ENCODE measurements around the gene PATJ. TPM values are rescaled to one million over a fixed set of nuclear protein-coding genes. Genes with fewer than 3 reads are reported as not detected.

PATJ gene
- total RNA-seq, 1 experiment from 2014 or later: 47.3 TPM

- no peak overlapping the region for H2AK5ac ChIP-seq (ENCODE audit: insufficient read length, low read length)
- H3K23me2 ChIP-seq (ENCODE audit: insufficient read length, low read depth, low read length, poor library complexity, severe bottlenecking): no peaks in the 10 kb centered on the region
- H2BK12ac ChIP-seq (ENCODE audit: insufficient read length, low read depth, low read length): no peak overlapping the region
- H2BK20ac ChIP-seq (ENCODE audit: low read depth, low read length, poor library complexity, severe bottlenecking): no peak overlapping the region
- H3K14ac ChIP-seq (ENCODE audit: insufficient read depth, low read length): no peak overlapping the region
- H2BK5ac ChIP-seq (ENCODE audit: insufficient read length, low read length): no peak overlapping the region
- no peak for TF ChIP-seq CTCF (conservative IDR thresholded peaks at IDR 0.05)
- H3K23ac ChIP-seq (ENCODE audit: insufficient read length, low read depth, low read length): no peak overlapping the region
- Mint-ChIP-seq H3K36me3 (ENCODE audit: insufficient read depth in 1 of 3, low read depth in 3 of 3) (peaks cover 10 to 59% (median 41%) of the 10 kb centered on the region in 3 experiments), H3K27me3 (ENCODE audit: low read depth) (no peaks in the 10 kb centered on the region), H3K4me1 (no peaks in the 10 kb centered on the region), H3K27ac (no peak overlapping the region), H3K9me3 (no peaks in the 10 kb centered on the region), H3K4me3 (no peak overlapping the region)
- H3K56ac ChIP-seq (ENCODE audit: insufficient read length, low read depth, low read length): no peak overlapping the region
- H3T11ph ChIP-seq (ENCODE audit: low read length): no peak overlapping the region
- H3K4ac ChIP-seq (ENCODE audit: low read depth, low read length): no peak overlapping the region
- no peak overlapping the region for H3K4me2 ChIP-seq (ENCODE audit: insufficient read depth, insufficient read length, low read length)
- no peak overlapping the region for H2BK120ac ChIP-seq (ENCODE audit: low read depth, low read length, poor library complexity, severe bottlenecking)
- no peaks in the 10 kb centered on the region for H4K20me1 ChIP-seq (ENCODE audit: control insufficient read depth, insufficient read depth, insufficient read length)
- no peak overlapping the region for H3K27ac ChIP-seq (ENCODE audit: insufficient read length, low read depth, low read length)
- no peak overlapping the region for H3K18ac ChIP-seq (ENCODE audit: insufficient read length, low read depth, low read length)
- no CpG with 5 or more reads among the region's 1 CpG for WGBS (ENCODE audit: extremely low coverage, insufficient read length, low lambda C conversion rate)
- no peak overlapping the region for H2BK15ac ChIP-seq (ENCODE audit: low read depth, low read length)
- no peak for DNase-seq
- no peaks in the 10 kb centered on the region for H3K79me2 ChIP-seq (ENCODE audit: insufficient read depth, low read length)
- no peak overlapping the region for H3K9ac ChIP-seq (ENCODE audit: extremely low read depth, insufficient read length, low read length)
- no peaks in the 10 kb centered on the region for H3K79me1 ChIP-seq (ENCODE audit: insufficient read depth, low read depth, low read length, poor library complexity, severe bottlenecking)
- H3K4me1 ChIP-seq (ENCODE audit: insufficient read depth, low read length): no peaks in the 10 kb centered on the region
- no peak overlapping the region for H4K91ac ChIP-seq (ENCODE audit: insufficient read length, low read depth, low read length)
- H3K27me3 ChIP-seq (ENCODE audit: insufficient read depth, low read length): no peaks in the 10 kb centered on the region
- no peak overlapping the region for H4K5ac ChIP-seq (ENCODE audit: insufficient read length, low read depth, low read length)
- no peaks in the 10 kb centered on the region for H3K9me3 ChIP-seq (ENCODE audit: control insufficient read depth, low read depth, low read length)
- H2AFZ ChIP-seq (ENCODE audit: low read length): no peak overlapping the region
- no peak overlapping the region for H4K8ac ChIP-seq (replicated peaks; ENCODE audit: insufficient read length, low read depth, low read length)
These were observed 27.9 kb downstream of the PATJ start for GRCh38 chr1:61770131-61770530.

All from H9 (cell line).